ENCODE data around the gene RERE.

RERE gene

GRCh38 chr1:8376358-8376840, 441.0 kb downstream of the RERE start:
- TF ChIP-seq ZFX (IDR thresholded peaks at IDR 0.05) = no peak
- TF ChIP-seq, protein P1, sequence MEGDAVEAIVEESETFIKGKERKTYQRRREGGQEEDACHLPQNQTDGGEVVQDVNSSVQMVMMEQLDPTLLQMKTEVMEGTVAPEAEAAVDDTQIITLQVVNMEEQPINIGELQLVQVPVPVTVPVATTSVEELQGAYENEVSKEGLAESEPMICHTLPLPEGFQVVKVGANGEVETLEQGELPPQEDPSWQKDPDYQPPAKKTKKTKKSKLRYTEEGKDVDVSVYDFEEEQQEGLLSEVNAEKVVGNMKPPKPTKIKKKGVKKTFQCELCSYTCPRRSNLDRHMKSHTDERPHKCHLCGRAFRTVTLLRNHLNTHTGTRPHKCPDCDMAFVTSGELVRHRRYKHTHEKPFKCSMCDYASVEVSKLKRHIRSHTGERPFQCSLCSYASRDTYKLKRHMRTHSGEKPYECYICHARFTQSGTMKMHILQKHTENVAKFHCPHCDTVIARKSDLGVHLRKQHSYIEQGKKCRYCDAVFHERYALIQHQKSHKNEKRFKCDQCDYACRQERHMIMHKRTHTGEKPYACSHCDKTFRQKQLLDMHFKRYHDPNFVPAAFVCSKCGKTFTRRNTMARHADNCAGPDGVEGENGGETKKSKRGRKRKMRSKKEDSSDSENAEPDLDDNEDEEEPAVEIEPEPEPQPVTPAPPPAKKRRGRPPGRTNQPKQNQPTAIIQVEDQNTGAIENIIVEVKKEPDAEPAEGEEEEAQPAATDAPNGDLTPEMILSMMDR (conservative IDR thresholded peaks at IDR 0.05) = no peak
- no peak overlapping the region for H3K27ac ChIP-seq

GRCh38 chr1:8374812-8375211, 442.6 kb downstream of the RERE start:
- 0 out of 2 replicates have a peak overlapping the region, but pooled peaks have one; percentile 34 for H3K27ac ChIP-seq
- TF ChIP-seq, protein P1 (conservative IDR thresholded peaks at IDR 0.05) = peak; percentile 36
- no peak for TF ChIP-seq ZFX (IDR thresholded peaks at IDR 0.05)

DNA sequence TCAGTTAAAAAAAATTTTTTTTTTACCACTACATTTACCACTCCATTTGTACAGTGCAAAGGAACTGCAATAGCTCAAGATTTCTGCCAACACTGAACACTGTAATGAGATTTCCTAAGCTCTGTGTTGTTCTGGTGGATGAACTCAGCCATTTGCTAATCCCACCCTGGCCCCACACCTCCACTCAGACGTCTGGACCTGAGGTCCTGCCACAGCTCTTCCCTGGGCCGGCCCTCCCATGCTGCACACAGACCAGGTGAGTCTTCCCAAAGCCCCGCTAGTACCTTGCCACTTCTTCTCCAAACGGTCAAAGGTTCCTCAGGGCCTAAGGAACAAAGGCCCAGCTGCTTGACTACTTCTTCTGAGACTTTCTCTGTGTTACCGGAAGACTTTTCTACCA, 443.1 kb downstream of the RERE start:
- TF ChIP-seq, protein P1 (conservative IDR thresholded peaks at IDR 0.05) = no peak
- TF ChIP-seq ZFX (IDR thresholded peaks at IDR 0.05) = no peak
- H3K27ac ChIP-seq = peak overlapping the region; percentile 34; the same call in 1 of the 2 replicates

DNA sequence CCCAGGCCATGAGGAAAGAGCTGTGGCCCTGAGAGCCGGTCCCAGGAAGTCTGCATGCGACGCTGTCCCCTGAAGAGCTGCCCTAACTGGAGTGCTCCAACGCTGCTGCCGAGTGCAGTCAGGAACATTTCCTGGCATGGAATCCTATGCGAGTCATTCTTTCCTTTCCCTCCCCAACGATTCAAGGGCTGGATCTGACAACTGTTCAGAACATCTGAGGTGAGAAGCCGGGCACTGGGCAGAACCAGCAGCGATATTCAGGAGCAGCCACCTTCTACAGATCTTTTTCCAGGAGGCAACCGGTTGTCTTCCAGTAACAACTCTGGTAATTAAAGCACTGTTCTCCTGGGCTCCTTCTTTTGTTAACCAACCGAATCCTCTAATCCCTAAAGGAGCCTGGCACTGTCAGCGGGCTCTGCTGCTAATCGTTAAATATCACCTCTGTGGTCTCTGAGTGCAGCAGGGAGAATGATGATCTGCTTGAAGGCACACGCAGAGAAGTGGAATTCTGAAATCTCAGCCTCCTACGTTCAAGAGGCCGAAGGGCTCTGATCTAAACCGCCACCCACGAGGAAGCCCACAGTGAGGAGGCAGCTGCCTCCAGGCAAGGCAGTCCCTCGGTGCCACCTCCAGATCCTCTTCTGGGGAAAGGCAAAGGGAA, 443.7 kb downstream of the RERE start:
- TF ChIP-seq ZFX (IDR thresholded peaks at IDR 0.05) = no peak
- TF ChIP-seq, protein P1 (conservative IDR thresholded peaks at IDR 0.05) = no peak

DNA sequence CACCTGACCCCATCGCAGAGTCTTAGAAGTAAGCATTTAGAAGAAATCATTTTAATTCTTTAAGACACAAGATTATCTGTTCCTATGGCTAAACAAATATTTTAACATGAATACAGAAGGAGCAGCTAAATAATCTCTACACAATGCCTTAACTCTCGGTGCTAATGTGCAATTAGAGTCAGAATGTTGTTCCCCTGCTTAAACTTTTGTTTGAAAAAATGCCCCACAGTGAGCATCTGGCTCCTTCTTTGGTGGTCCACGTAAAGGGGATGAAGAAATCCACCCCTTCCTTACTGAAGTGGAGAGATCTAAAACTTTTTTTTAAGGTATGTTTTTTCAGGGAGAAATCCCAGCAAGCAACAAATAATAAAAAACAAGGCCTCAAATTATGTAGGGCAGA, 444.3 kb downstream of the RERE start:
- H3K27ac ChIP-seq = peak overlapping the region; percentile 34; the same call in 1 of the 2 replicates
- no peak for TF ChIP-seq ZFX (IDR thresholded peaks at IDR 0.05)
- TF ChIP-seq, protein P1 (conservative IDR thresholded peaks at IDR 0.05) = no peak

More for the DNA sequence above, 443.7 kb downstream of the RERE start:
- H3K27ac ChIP-seq = peak overlapping the region; percentile 34; the same call in 1 of the 2 replicates

- no peak overlapping the region for H3K27ac ChIP-seq
- no peak for TF ChIP-seq ZFX (IDR thresholded peaks at IDR 0.05)
- TF ChIP-seq, protein P1 (conservative IDR thresholded peaks at IDR 0.05) = no peak
Observed at GRCh38 chr1:8371372-8371991, 446.0 kb downstream of the RERE start.

DNA sequence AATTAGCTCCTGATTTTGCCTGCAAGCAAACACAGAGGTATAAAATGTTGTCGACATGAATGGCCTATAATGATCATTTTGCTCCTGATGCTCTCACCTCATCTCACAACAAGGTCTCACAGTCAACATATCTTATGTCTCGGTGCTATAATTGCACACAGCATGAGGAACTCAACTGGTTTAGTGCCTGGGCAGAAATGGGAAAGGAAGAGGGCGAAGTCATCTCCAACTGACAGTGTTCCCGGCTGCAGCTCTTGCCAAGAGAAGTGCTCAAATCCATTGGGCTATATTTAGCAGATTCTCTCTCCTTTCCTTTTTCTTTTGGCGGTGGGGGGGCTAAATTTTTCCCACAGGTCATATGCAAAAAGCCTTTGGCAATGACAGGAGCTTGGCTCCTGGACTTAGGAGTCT, 446.5 kb downstream of the RERE start:
- no peak for TF ChIP-seq ZFX (IDR thresholded peaks at IDR 0.05)
- TF ChIP-seq, protein P1 (conservative IDR thresholded peaks at IDR 0.05) = no peak
- H3K27ac ChIP-seq = no peak overlapping the region

All from C4-2B (cell line).